H9 (cell line): ENCODE data around the gene ERN1. TPM values are rescaled to one million over a fixed set of nuclear protein-coding genes. Genes with fewer than 3 reads are reported as not detected.

Source experiments
- DNase-seq: peaks from one replicate; pipeline ENCODE4 v3.0.0-alpha.2; 2017
- H2AFZ ChIP-seq: one replicate; pipeline ENCODE4 v1.6.1; 2013; ENCODE audit warnings: mild to moderate bottlenecking, low read length, control low read depth, moderate library complexity
- H2AK5ac ChIP-seq: 2 replicates; pipeline ENCODE4 v1.6.1; 2013; ENCODE audit warnings: low read length, control low read depth, mixed read lengths; ENCODE audit not compliant: insufficient read length
- H2BK120ac ChIP-seq: one replicate; pipeline ENCODE4 v1.6.1; 2013; ENCODE audit warnings: low read depth, mild to moderate bottlenecking, low read length, control low read depth, inconsistent platforms; ENCODE audit not compliant: poor library complexity, severe bottlenecking
- H2BK12ac ChIP-seq: 2 replicates; pipeline ENCODE4 v1.6.1; 2013; ENCODE audit warnings: low read length, control low read depth, mixed read lengths, low read depth; ENCODE audit not compliant: insufficient read length
- H2BK15ac ChIP-seq: 2 replicates; pipeline ENCODE4 v1.6.1; 2013; ENCODE audit warnings: low read depth, low read length, control low read depth
- H2BK20ac ChIP-seq: one replicate; pipeline ENCODE4 v1.6.1; 2013; ENCODE audit warnings: low read depth, mild to moderate bottlenecking, low read length, control low read depth, inconsistent platforms; ENCODE audit not compliant: poor library complexity, severe bottlenecking
- H2BK5ac ChIP-seq: 2 replicates; pipeline ENCODE4 v1.6.1; 2013; ENCODE audit warnings: low read length, control low read depth, mixed read lengths; ENCODE audit not compliant: insufficient read length
- H3K14ac ChIP-seq: 2 replicates; pipeline ENCODE4 v1.6.1; 2013; ENCODE audit warnings: low read length, control low read depth; ENCODE audit not compliant: insufficient read depth
- H3K18ac ChIP-seq: 2 replicates; pipeline ENCODE4 v1.6.1; 2013; ENCODE audit warnings: low read depth, mild to moderate bottlenecking, mixed read lengths, low read length, control low read depth; ENCODE audit not compliant: insufficient read length
- H3K23ac ChIP-seq: 2 replicates; pipeline ENCODE4 v1.6.1; 2013; ENCODE audit warnings: low read length, control low read depth, mixed read lengths, low read depth; ENCODE audit not compliant: insufficient read length
- H3K23me2 ChIP-seq: 2 replicates; pipeline ENCODE4 v1.6.1; 2013; ENCODE audit warnings: low read depth, mild to moderate bottlenecking, mixed read lengths, low read length, control low read depth; ENCODE audit not compliant: insufficient read length, poor library complexity, severe bottlenecking
- H3K27ac ChIP-seq: 2 replicates; pipeline ENCODE4 v1.5.1; 2013; ENCODE audit warnings: low read length, control low read depth, mixed read lengths, low read depth; ENCODE audit not compliant: insufficient read length
- H3K27me3 ChIP-seq: 2 replicates; pipeline ENCODE4 v1.6.1; 2013; ENCODE audit warnings: low read length, control low read depth, inconsistent platforms; ENCODE audit not compliant: insufficient read depth
- H3K4ac ChIP-seq: 2 replicates; pipeline ENCODE4 v1.6.1; 2013; ENCODE audit warnings: low read depth, mild to moderate bottlenecking, control low read depth, inconsistent platforms, low read length, moderate library complexity
- H3K4me1 ChIP-seq: 2 replicates; pipeline ENCODE4 v1.6.1; 2013; ENCODE audit warnings: low read length, control low read depth, inconsistent platforms; ENCODE audit not compliant: insufficient read depth
- H3K4me2 ChIP-seq: 2 replicates; pipeline ENCODE4 v1.6.1; 2013; ENCODE audit warnings: low read length, control low read depth, mixed read lengths; ENCODE audit not compliant: insufficient read length, insufficient read depth
- H3K56ac ChIP-seq: 2 replicates; pipeline ENCODE4 v1.6.1; 2013; ENCODE audit warnings: low read depth, mild to moderate bottlenecking, mixed read lengths, low read length, control low read depth; ENCODE audit not compliant: insufficient read length
- H3K79me1 ChIP-seq: 2 replicates; pipeline ENCODE4 v1.6.1; 2013; ENCODE audit warnings: low read depth, mild to moderate bottlenecking, moderate library complexity, low read length, control low read depth, inconsistent platforms; ENCODE audit not compliant: insufficient read depth, poor library complexity, severe bottlenecking
- H3K79me2 ChIP-seq: 2 replicates; pipeline ENCODE4 v1.6.1; 2013; ENCODE audit warnings: low read length, control low read depth, inconsistent platforms; ENCODE audit not compliant: insufficient read depth
- H3K9ac ChIP-seq: 2 replicates; pipeline ENCODE4 v1.6.1; 2013; ENCODE audit warnings: low read length, control low read depth, mixed read lengths; ENCODE audit not compliant: insufficient read length; ENCODE audit errors: extremely low read depth
- H3K9me3 ChIP-seq: one replicate; pipeline ENCODE4 v1.6.1; 2013; ENCODE audit warnings: low read depth, low read length, inconsistent platforms; ENCODE audit not compliant: control insufficient read depth
- H3T11ph ChIP-seq: one replicate; pipeline ENCODE4 v1.6.1; 2013; ENCODE audit warnings: mild to moderate bottlenecking, low read length, control low read depth, inconsistent platforms
- H4K20me1 ChIP-seq: one replicate; pipeline ENCODE4 v1.6.1; 2013; ENCODE audit not compliant: control insufficient read depth, insufficient read length, insufficient read depth
- H4K5ac ChIP-seq: 2 replicates; pipeline ENCODE4 v1.6.1; 2013; ENCODE audit warnings: low read depth, mild to moderate bottlenecking, mixed read lengths, low read length, control low read depth; ENCODE audit not compliant: insufficient read length
- H4K8ac ChIP-seq: replicated peaks from 2 replicates; pipeline ENCODE4 v1.6.1; 2013; ENCODE audit warnings: low read length, control low read depth, mixed read lengths, low read depth; ENCODE audit not compliant: insufficient read length
- H4K91ac ChIP-seq: 2 replicates; pipeline ENCODE4 v1.6.1; 2013; ENCODE audit warnings: low read depth, mild to moderate bottlenecking, moderate library complexity, mixed read lengths, low read length, control low read depth; ENCODE audit not compliant: insufficient read length
- H3K27ac Mint-ChIP-seq, 3 experiments: 2 replicates in 2 of 3; 3 replicates in 1 of 3; pipeline ENCODE4 v1.8.0; 2020 to 2021; ENCODE audit warnings: mixed read lengths in 3 of 3, mild to moderate bottlenecking in 1 of 3, moderate library complexity in 1 of 3
- H3K27me3 Mint-ChIP-seq: 2 replicates; pipeline ENCODE4 v1.8.0; 2021; ENCODE audit warnings: low read depth, mild to moderate bottlenecking, moderate library complexity, mixed read lengths
- H3K36me3 Mint-ChIP-seq, 3 experiments: 2 replicates in 2 of 3; 3 replicates in 1 of 3; pipeline ENCODE4 v1.8.0; 2020 to 2021; ENCODE audit warnings: low read depth in 3 of 3, mixed read lengths in 3 of 3; ENCODE audit not compliant: insufficient read depth in 1 of 3
- H3K4me1 Mint-ChIP-seq, 2 experiments: 2 replicates each; pipeline ENCODE4 v1.8.0; 2020; ENCODE audit warnings: mixed read lengths in 2 of 2
- H3K4me3 Mint-ChIP-seq, 2 experiments: 2 replicates in 1 of 2; 3 replicates in 1 of 2; pipeline ENCODE4 v1.8.0; 2020 to 2021; ENCODE audit warnings: mild to moderate bottlenecking in 2 of 2, mixed read lengths in 2 of 2, moderate library complexity in 1 of 2
- H3K9me3 Mint-ChIP-seq, 2 experiments: 2 replicates in 1 of 2; 3 replicates in 1 of 2; pipeline ENCODE4 v1.8.0; 2020; ENCODE audit warnings: mild to moderate bottlenecking in 2 of 2, mixed read lengths in 2 of 2, moderate library complexity in 1 of 2
- CTCF ChIP-seq: fragments of 200-600 bp; sonication (generic); conservative IDR thresholded peaks from 3 replicates; pipeline ENCODE4 v1.8.0; 2021; ENCODE audit warnings: antibody characterized with exemption, mild to moderate bottlenecking
- WGBS: extraction: QIAGEN DNeasy Blood & Tissue Kit; methylation state at CpG from one replicate; pipeline ENCODE4 v1.1.7; 2013; ENCODE audit warnings: missing lambda C conversion rate, low lambda C conversion rate, mixed read lengths; ENCODE audit not compliant: insufficient read length; ENCODE audit errors: extremely low coverage; 5-methylcytosine and 5-hydroxymethylcytosine counted together
- total RNA-seq: library from RNA; stranded (reverse); gene quantifications from 2 replicates; pipeline ENCODE4 v1.2.1, GENCODE V29; 2021

ERN1 gene
- total RNA-seq, 1 experiment from 2014 or later = 5.0 TPM

- Histone ChIP-seq H3K23ac (no peak overlapping the region), H3K9ac (no peak overlapping the region), H4K5ac (no peak overlapping the region), H2BK5ac (no peak overlapping the region), H3K14ac (no peak overlapping the region), H3K9me3 (no peaks in the 10 kb centered on the region), H3K4ac (no peak overlapping the region), H3K27ac (no peak overlapping the region), H2AFZ (no peak overlapping the region), H2BK15ac (no peak overlapping the region), H3K79me2 (no peaks in the 10 kb centered on the region), H3K79me1 (no peaks in the 10 kb centered on the region), H2AK5ac (no peak overlapping the region), H3K18ac (no peak overlapping the region), H3K4me2 (no peak overlapping the region), H2BK120ac (no peak overlapping the region), H4K20me1 (no peaks in the 10 kb centered on the region), H3K27me3 (no peaks in the 10 kb centered on the region), H3K4me1 (peaks cover 4% of the 10 kb centered on the region; the same call in 1 of the 2 replicates), H4K8ac (no peak overlapping the region), H2BK12ac (no peak overlapping the region), H4K91ac (no peak overlapping the region), H3K23me2 (no peaks in the 10 kb centered on the region), H3T11ph (no peak overlapping the region), H2BK20ac (no peak overlapping the region), H3K56ac (no peak overlapping the region)
- H3K4me3 Mint-ChIP-seq = no peak overlapping the region
- H3K36me3 Mint-ChIP-seq = peaks cover 6 to 13% (median 8%) of the 10 kb centered on the region in 3 experiments; a peak in 5 of 7 replicates
- 0 out of 7 replicates have a peak overlapping the region, but pooled peaks of 2 of the 3 experiments have one; percentile 69 to 72 for H3K27ac Mint-ChIP-seq
- no CpG with 5 or more reads among the region's 3 CpGs for WGBS
- no peaks in the 10 kb centered on the region for H3K27me3 Mint-ChIP-seq
- no peak for TF ChIP-seq CTCF
- peaks cover 0 to 3% of the 10 kb centered on the region in 2 experiments; a peak in 1 of 5 replicates for H3K9me3 Mint-ChIP-seq
- DNase-seq = no peak
- peaks cover 12 to 13% of the 10 kb centered on the region in 2 experiments for H3K4me1 Mint-ChIP-seq
Observed at GRCh38 chr17:64096037-64096436, 33.9 kb downstream of the ERN1 start.
